ENCODE measurements around the gene OR10K2. TPM values are rescaled to one million over a fixed set of nuclear protein-coding genes. Genes with fewer than 3 reads are reported as not detected.
"Not testable (repeated sequence)": the region's sequence is repeated elsewhere in the genome, so short reads cannot be mapped to it uniquely, and the experiment has no call there.

OR10K2 gene
- total RNA-seq, 2 experiments from 2014 or later = not detected

- no peak for DNase-seq (ENCODE audit: low spot score)
- H3K9me3 ChIP-seq (ENCODE audit: low read length) = no peaks in the 10 kb centered on the region
- no peak overlapping the region for H2AFZ ChIP-seq (ENCODE audit: low read length)
- H3K36me3 ChIP-seq (ENCODE audit: insufficient read depth, low read length) = no peaks in the 10 kb centered on the region
- POLR2A ChIA-PET = no interaction called here
- H3K4me1 ChIP-seq (ENCODE audit: insufficient read depth, low read length, poor library complexity, severe bottlenecking) = no peaks in the 10 kb centered on the region
- H4K20me1 ChIP-seq (ENCODE audit: insufficient read depth, low read length) = no peaks in the 10 kb centered on the region
- CTCF ChIA-PET (ENCODE audit: unreplicated experiment) = no interaction called here
- H3K4me2 ChIP-seq (ENCODE audit: low read length) = no peak overlapping the region
- no peak overlapping the region for H3K27ac ChIP-seq (ENCODE audit: low read depth, low read length, poor library complexity, severe bottlenecking)
- no peaks in the 10 kb centered on the region for H3K9me2 ChIP-seq (ENCODE audit: insufficient read depth, low read length)
- intact Hi-C loops (cut with micrococcal nuclease; ENCODE audit: unreplicated experiment) = no loop called here
- TF ChIP-seq CTCF (conservative IDR thresholded peaks at IDR 0.05; ENCODE audit: low read length) (no peak), EZH2phosphoT487 (IDR thresholded peaks at IDR 0.05; ENCODE audit: borderline replicate concordance, low read depth, low read length) (no peak)
- no peak overlapping the region for H3K4me3 ChIP-seq (ENCODE audit: low read depth, low read length, poor library complexity, severe bottlenecking)
- no peaks in the 10 kb centered on the region for H3K79me2 ChIP-seq (ENCODE audit: insufficient read depth, low read depth, low read length)
- no TSS peak for BruUV-seq (replicated peaks)
Measured at GRCh38 chr1:158445376-158445775, 19.3 kb upstream of the OR10K2 start.

GRCh38 chr1:158434741-158435140 lies 8.7 kb upstream of the OR10K2 start:
- Histone ChIP-seq H3K9me2 (ENCODE audit: insufficient read depth, low read length) (no peaks in the 10 kb centered on the region), H2AFZ (ENCODE audit: low read length) (no peak overlapping the region), H3K4me2 (ENCODE audit: low read length) (no peak overlapping the region), H4K20me1 (ENCODE audit: insufficient read depth, low read length) (no peaks in the 10 kb centered on the region), H3K79me2 (ENCODE audit: insufficient read depth, low read depth, low read length) (no peaks in the 10 kb centered on the region), H3K9me3 (ENCODE audit: low read length) (no peaks in the 10 kb centered on the region), H3K36me3 (ENCODE audit: insufficient read depth, low read length) (no peaks in the 10 kb centered on the region), H3K4me3 (ENCODE audit: low read depth, low read length, poor library complexity, severe bottlenecking) (no peak overlapping the region), H3K4me1 (ENCODE audit: insufficient read depth, low read length, poor library complexity, severe bottlenecking) (no peaks in the 10 kb centered on the region), H3K27ac (ENCODE audit: low read depth, low read length, poor library complexity, severe bottlenecking) (no peak overlapping the region)
- TF ChIP-seq EZH2phosphoT487 (IDR thresholded peaks at IDR 0.05; ENCODE audit: borderline replicate concordance, low read depth, low read length) (no peak), CTCF (conservative IDR thresholded peaks at IDR 0.05; ENCODE audit: low read length) (no peak)
- no TSS peak for BruUV-seq (replicated peaks)
- no peak for DNase-seq (ENCODE audit: low spot score)
- POLR2A ChIA-PET = no interaction called here
- intact Hi-C loops (cut with micrococcal nuclease; ENCODE audit: unreplicated experiment) = no loop called here
- CTCF ChIA-PET (ENCODE audit: unreplicated experiment) = no interaction called here

- H4K20me1 ChIP-seq (ENCODE audit: insufficient read depth, low read length); DNase-seq (ENCODE audit: low spot score); intact Hi-C loops (cut with micrococcal nuclease; ENCODE audit: unreplicated experiment); H3K36me3 ChIP-seq (ENCODE audit: insufficient read depth, low read length); H3K9me3 ChIP-seq (ENCODE audit: low read length); H3K4me1 ChIP-seq (ENCODE audit: insufficient read depth, low read length, poor library complexity, severe bottlenecking); H3K79me2 ChIP-seq (ENCODE audit: insufficient read depth, low read depth, low read length); BruUV-seq (replicated peaks); POLR2A ChIA-PET; H3K27ac ChIP-seq (ENCODE audit: low read depth, low read length, poor library complexity, severe bottlenecking); H3K9me2 ChIP-seq (ENCODE audit: insufficient read depth, low read length); H2AFZ ChIP-seq (ENCODE audit: low read length); H3K4me3 ChIP-seq (ENCODE audit: low read depth, low read length, poor library complexity, severe bottlenecking); H3K4me2 ChIP-seq (ENCODE audit: low read length); CTCF ChIA-PET (ENCODE audit: unreplicated experiment): not testable (repeated sequence)
Measured at GRCh38 chr1:158430163-158430562, 4.1 kb upstream of the OR10K2 start.

Measured in OCI-LY7 (cell line).